Chondrocyte (in vitro differentiated cells): ENCODE measurements around the gene BZW1. TPM values are rescaled to one million over a fixed set of nuclear protein-coding genes. Genes with fewer than 3 reads are reported as not detected.

Experiments
- DNase-seq: peaks from one replicate; pipeline ENCODE4 v3.0.0; 2021; ENCODE audit warnings: mixed read lengths, low spot score
- H3K27ac Mint-ChIP-seq: one replicate; pipeline ENCODE4 v1.8.0; 2021; ENCODE audit warnings: mild to moderate bottlenecking, moderate library complexity, mixed read lengths; ENCODE audit not compliant: unreplicated experiment
- H3K27me3 Mint-ChIP-seq: 2 replicates; pipeline ENCODE4 v1.8.0; 2021; ENCODE audit warnings: low read depth, mixed read lengths
- H3K36me3 Mint-ChIP-seq: 2 replicates; pipeline ENCODE4 v1.8.0; 2021; ENCODE audit warnings: low read depth, mixed read lengths
- H3K4me1 Mint-ChIP-seq: 2 replicates; pipeline ENCODE4 v1.8.0; 2021; ENCODE audit warnings: low read depth, mild to moderate bottlenecking, mixed read lengths
- H3K4me3 Mint-ChIP-seq: one replicate; pipeline ENCODE4 v1.8.0; 2021; ENCODE audit warnings: mild to moderate bottlenecking, moderate library complexity, mixed read lengths; ENCODE audit not compliant: unreplicated experiment
- H3K9me3 Mint-ChIP-seq: 2 replicates; pipeline ENCODE4 v1.8.0; 2021; ENCODE audit warnings: low read depth, mixed read lengths
- total RNA-seq: library from RNA; stranded (reverse); gene quantifications from 3 replicates; pipeline ENCODE4 v1.2.1, GENCODE V29; 2021
- TF ChIP-seq, protein P1 (sequence below): fragments of 200-600 bp; sonication (generic); IDR thresholded peaks from 2 replicates; pipeline ENCODE4 v1.5.0; 2021; ENCODE audit warnings: antibody characterized with exemption, mild to moderate bottlenecking, moderate library complexity

Gene BZW1
- total RNA-seq, 1 donor from 2014 or later: 194 TPM

- TF ChIP-seq, protein P1, sequence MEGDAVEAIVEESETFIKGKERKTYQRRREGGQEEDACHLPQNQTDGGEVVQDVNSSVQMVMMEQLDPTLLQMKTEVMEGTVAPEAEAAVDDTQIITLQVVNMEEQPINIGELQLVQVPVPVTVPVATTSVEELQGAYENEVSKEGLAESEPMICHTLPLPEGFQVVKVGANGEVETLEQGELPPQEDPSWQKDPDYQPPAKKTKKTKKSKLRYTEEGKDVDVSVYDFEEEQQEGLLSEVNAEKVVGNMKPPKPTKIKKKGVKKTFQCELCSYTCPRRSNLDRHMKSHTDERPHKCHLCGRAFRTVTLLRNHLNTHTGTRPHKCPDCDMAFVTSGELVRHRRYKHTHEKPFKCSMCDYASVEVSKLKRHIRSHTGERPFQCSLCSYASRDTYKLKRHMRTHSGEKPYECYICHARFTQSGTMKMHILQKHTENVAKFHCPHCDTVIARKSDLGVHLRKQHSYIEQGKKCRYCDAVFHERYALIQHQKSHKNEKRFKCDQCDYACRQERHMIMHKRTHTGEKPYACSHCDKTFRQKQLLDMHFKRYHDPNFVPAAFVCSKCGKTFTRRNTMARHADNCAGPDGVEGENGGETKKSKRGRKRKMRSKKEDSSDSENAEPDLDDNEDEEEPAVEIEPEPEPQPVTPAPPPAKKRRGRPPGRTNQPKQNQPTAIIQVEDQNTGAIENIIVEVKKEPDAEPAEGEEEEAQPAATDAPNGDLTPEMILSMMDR: no peak
- DNase-seq: no peak
- H3K9me3 Mint-ChIP-seq: no peaks in the 10 kb centered on the region
- H3K27ac Mint-ChIP-seq: no peak overlapping the region
- peaks cover 19% of the 10 kb centered on the region for H3K36me3 Mint-ChIP-seq
- no peaks in the 10 kb centered on the region for H3K27me3 Mint-ChIP-seq
- H3K4me3 Mint-ChIP-seq: no peak overlapping the region
- no peaks in the 10 kb centered on the region for H3K4me1 Mint-ChIP-seq
These were observed 35.6 kb downstream of the BZW1 start for GRCh38 chr2:200847269-200847668.

- no peak overlapping the region for H3K4me3 Mint-ChIP-seq
- H3K9me3 Mint-ChIP-seq: no peaks in the 10 kb centered on the region
- no peaks in the 10 kb centered on the region for H3K27me3 Mint-ChIP-seq
These were observed 36.2 kb downstream of the BZW1 start for GRCh38 chr2:200847939-200848338.

DNA sequence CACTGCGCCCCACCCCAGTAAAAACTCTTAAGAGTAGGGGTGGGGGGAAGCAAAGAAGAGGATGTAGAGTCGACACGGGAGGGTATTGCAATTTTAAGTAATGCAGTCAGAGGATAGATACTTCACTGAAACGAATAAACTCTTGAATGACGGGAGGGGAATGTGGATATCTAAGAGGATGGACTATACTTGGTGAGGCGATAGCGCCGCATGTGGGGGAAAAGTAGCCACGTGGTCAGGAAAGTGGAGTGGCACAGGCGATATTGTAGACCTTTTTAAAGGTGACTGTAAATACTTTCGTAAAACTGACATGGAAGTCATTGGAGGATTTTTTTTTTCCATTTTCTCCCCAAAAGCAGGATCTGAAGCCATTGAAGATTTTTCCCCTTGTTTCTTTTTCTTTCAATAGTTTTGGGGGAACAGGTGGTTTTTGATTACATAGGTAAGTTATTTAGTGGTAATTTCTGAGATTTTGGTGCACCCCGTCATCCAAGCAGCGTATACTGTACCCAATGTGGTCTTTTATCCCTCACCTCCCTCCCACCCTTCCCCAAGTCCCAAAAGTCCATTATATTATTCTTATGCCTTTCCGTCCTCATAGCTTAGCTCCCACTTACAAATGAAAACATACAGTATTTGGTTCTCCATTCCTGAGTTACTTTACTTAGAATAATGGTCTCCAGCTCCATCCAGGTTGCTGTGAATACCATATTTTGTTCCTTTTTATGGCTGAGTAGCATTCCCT, 39.0 kb downstream of the BZW1 start:
- DNase-seq: no peak
- Mint-ChIP-seq H3K4me3 (no peak overlapping the region), H3K27ac (no peak overlapping the region), H3K36me3 (peaks cover 38% of the 10 kb centered on the region), H3K9me3 (no peaks in the 10 kb centered on the region), H3K27me3 (no peaks in the 10 kb centered on the region), H3K4me1 (no peaks in the 10 kb centered on the region)
- TF ChIP-seq, protein P1: no peak

More at GRCh38 chr2:200847939-200848338, 36.2 kb downstream of the BZW1 start:
- no peak for DNase-seq
- no peaks in the 10 kb centered on the region for H3K4me1 Mint-ChIP-seq
- no peak overlapping the region for H3K27ac Mint-ChIP-seq
- H3K36me3 Mint-ChIP-seq: peaks cover 25% of the 10 kb centered on the region
- TF ChIP-seq, protein P1: no peak

GRCh38 chr2:200851398-200852248, 39.9 kb downstream of the BZW1 start:
- DNase-seq: no peak
- no peaks in the 10 kb centered on the region for H3K27me3 Mint-ChIP-seq
- TF ChIP-seq, protein P1: no peak
- no peaks in the 10 kb centered on the region for H3K4me1 Mint-ChIP-seq
- no peaks in the 10 kb centered on the region for H3K9me3 Mint-ChIP-seq
- no peak overlapping the region for H3K27ac Mint-ChIP-seq
- H3K36me3 Mint-ChIP-seq: peaks cover 43% of the 10 kb centered on the region
- H3K4me3 Mint-ChIP-seq: no peak overlapping the region

DNA sequence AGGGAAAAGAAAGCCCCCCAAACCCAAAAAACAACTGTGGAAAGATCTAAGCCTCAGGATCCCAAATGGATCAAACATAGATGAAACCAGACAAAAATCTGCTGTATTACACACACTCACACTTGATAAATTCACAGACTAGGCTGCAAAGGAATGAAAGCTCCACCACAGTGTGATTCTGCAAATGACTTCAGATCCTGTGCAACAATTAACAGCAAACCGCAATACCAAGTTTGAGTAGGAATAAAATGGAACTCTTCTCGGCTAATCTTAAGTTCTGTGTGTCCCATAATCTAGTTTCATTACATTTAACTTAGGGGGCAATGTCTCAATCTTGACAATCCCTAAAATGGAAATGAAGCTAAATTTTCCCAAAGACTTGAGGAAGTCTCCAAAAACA, 40.9 kb downstream of the BZW1 start:
- no peaks in the 10 kb centered on the region for H3K4me1 Mint-ChIP-seq
- TF ChIP-seq, protein P1: no peak
- no peak overlapping the region for H3K27ac Mint-ChIP-seq
- DNase-seq: no peak
- H3K27me3 Mint-ChIP-seq: no peaks in the 10 kb centered on the region
- no peaks in the 10 kb centered on the region for H3K9me3 Mint-ChIP-seq
- H3K4me3 Mint-ChIP-seq: no peak overlapping the region
- peaks cover 53% of the 10 kb centered on the region for H3K36me3 Mint-ChIP-seq
